Liver (tissue), 3 donors: ENCODE data around the gene NOX4.
"Not testable (repeated sequence)": the region's sequence is repeated elsewhere in the genome, so short reads cannot be mapped to it uniquely, and the experiment has no call there.

Source experiments
- FOXA1 ChIP-seq: IDR thresholded peaks from 2 replicates; pipeline ENCODE4 v1.6.1; 2016; ENCODE audit warnings: antibody characterized with exemption
- GABPA ChIP-seq, 2 donors: IDR thresholded peaks in 1 of 2; conservative IDR thresholded peaks in 1 of 2; 2 replicates each; pipeline ENCODE4 v1.6.1; 2016; ENCODE audit warnings: antibody characterized with exemption in 2 of 2, mild to moderate bottlenecking in 1 of 2, moderate library complexity in 1 of 2
- HNF4G ChIP-seq: IDR thresholded peaks from 2 replicates; pipeline ENCODE4 v1.6.1; 2016; ENCODE audit warnings: antibody characterized with exemption
- JUND ChIP-seq, 2 donors: IDR thresholded peaks; 2 replicates each; pipeline ENCODE4 v1.6.1; 2016; ENCODE audit warnings: antibody characterized with exemption in 2 of 2
- NR2F2 ChIP-seq: IDR thresholded peaks from 2 replicates; pipeline ENCODE4 v1.6.1; 2016; ENCODE audit warnings: antibody characterized with exemption
- RAD21 ChIP-seq, 2 donors: IDR thresholded peaks; 2 replicates each; pipeline ENCODE4 v1.6.1; 2016; ENCODE audit warnings: antibody characterized with exemption in 2 of 2, mild to moderate bottlenecking in 2 of 2
- SP1 ChIP-seq: IDR thresholded peaks from 2 replicates; pipeline ENCODE4 v1.6.1; 2018; ENCODE audit warnings: antibody characterized with exemption, mild to moderate bottlenecking
- TAF1 ChIP-seq: conservative IDR thresholded peaks from 2 replicates; pipeline ENCODE4 v1.6.1; 2016; ENCODE audit warnings: antibody characterized with exemption, mild to moderate bottlenecking
- YY1 ChIP-seq: IDR thresholded peaks from 2 replicates; pipeline ENCODE4 v1.6.1; 2016; ENCODE audit warnings: antibody characterized with exemption, mild to moderate bottlenecking
- ZBTB33 ChIP-seq: IDR thresholded peaks from 2 replicates; pipeline ENCODE4 v1.6.1; 2016; ENCODE audit warnings: antibody characterized with exemption
- TF ChIP-seq, protein P1 (sequence below): IDR thresholded peaks from 2 replicates; pipeline ENCODE4 v1.6.1; 2016; ENCODE audit warnings: antibody characterized with exemption
- TF ChIP-seq, protein P2 (sequence below): fragments of 150-350 bp; IDR thresholded peaks from 2 replicates; pipeline ENCODE4 v1.5.1; 2017; ENCODE audit warnings: improper control_type of control experiment, low read depth, low read length; ENCODE audit not compliant: missing input control
- TF ChIP-seq, protein P3 (sequence below): IDR thresholded peaks from 2 replicates; pipeline ENCODE4 v1.6.1; 2016; ENCODE audit warnings: antibody characterized with exemption, mild to moderate bottlenecking
- TF ChIP-seq, protein P4 (sequence below): IDR thresholded peaks from 2 replicates; pipeline ENCODE4 v1.6.1; 2016; ENCODE audit warnings: antibody characterized with exemption
- donor health status: healthy.
- donor health status: healthy.

DNA sequence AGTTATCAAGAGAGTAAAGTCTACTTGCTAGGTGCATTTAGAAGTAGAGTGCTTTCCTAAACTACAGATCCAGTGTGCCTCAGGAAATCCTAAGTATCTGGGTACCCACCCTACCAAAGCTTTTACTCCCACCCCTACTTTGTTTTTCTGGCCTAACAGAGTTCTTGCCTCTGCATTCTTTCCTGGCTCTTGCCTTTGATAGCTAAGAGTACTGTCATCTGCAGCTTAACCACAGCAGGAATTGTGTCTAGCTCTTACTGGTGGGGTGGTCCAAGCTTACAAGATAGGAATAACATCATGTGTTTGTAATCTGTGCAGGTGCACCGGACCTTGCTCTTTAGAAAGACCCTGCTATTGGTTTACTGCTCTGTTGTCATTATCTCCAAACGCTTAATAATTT lies 82.7 kb downstream of the NOX4 start:
- TF ChIP-seq SP1; YY1; TAF1; JUND (IDR thresholded peaks at IDR 0.05); GABPA (IDR thresholded peaks at IDR 0.05 in 1 of 2, conservative IDR thresholded peaks at IDR 0.05 in 1 of 2); FOXA1; HNF4G; RAD21 (IDR thresholded peaks at IDR 0.05); NR2F2; ZBTB33: not testable (repeated sequence)
- TF ChIP-seq, protein P1, sequence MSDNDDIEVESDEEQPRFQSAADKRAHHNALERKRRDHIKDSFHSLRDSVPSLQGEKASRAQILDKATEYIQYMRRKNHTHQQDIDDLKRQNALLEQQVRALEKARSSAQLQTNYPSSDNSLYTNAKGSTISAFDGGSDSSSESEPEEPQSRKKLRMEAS = not testable (repeated sequence)
- TF ChIP-seq, protein P2, sequence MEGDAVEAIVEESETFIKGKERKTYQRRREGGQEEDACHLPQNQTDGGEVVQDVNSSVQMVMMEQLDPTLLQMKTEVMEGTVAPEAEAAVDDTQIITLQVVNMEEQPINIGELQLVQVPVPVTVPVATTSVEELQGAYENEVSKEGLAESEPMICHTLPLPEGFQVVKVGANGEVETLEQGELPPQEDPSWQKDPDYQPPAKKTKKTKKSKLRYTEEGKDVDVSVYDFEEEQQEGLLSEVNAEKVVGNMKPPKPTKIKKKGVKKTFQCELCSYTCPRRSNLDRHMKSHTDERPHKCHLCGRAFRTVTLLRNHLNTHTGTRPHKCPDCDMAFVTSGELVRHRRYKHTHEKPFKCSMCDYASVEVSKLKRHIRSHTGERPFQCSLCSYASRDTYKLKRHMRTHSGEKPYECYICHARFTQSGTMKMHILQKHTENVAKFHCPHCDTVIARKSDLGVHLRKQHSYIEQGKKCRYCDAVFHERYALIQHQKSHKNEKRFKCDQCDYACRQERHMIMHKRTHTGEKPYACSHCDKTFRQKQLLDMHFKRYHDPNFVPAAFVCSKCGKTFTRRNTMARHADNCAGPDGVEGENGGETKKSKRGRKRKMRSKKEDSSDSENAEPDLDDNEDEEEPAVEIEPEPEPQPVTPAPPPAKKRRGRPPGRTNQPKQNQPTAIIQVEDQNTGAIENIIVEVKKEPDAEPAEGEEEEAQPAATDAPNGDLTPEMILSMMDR = not testable (repeated sequence)
- TF ChIP-seq, protein P3, sequence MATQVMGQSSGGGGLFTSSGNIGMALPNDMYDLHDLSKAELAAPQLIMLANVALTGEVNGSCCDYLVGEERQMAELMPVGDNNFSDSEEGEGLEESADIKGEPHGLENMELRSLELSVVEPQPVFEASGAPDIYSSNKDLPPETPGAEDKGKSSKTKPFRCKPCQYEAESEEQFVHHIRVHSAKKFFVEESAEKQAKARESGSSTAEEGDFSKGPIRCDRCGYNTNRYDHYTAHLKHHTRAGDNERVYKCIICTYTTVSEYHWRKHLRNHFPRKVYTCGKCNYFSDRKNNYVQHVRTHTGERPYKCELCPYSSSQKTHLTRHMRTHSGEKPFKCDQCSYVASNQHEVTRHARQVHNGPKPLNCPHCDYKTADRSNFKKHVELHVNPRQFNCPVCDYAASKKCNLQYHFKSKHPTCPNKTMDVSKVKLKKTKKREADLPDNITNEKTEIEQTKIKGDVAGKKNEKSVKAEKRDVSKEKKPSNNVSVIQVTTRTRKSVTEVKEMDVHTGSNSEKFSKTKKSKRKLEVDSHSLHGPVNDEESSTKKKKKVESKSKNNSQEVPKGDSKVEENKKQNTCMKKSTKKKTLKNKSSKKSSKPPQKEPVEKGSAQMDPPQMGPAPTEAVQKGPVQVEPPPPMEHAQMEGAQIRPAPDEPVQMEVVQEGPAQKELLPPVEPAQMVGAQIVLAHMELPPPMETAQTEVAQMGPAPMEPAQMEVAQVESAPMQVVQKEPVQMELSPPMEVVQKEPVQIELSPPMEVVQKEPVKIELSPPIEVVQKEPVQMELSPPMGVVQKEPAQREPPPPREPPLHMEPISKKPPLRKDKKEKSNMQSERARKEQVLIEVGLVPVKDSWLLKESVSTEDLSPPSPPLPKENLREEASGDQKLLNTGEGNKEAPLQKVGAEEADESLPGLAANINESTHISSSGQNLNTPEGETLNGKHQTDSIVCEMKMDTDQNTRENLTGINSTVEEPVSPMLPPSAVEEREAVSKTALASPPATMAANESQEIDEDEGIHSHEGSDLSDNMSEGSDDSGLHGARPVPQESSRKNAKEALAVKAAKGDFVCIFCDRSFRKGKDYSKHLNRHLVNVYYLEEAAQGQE = not testable (repeated sequence)
- TF ChIP-seq, protein P4, sequence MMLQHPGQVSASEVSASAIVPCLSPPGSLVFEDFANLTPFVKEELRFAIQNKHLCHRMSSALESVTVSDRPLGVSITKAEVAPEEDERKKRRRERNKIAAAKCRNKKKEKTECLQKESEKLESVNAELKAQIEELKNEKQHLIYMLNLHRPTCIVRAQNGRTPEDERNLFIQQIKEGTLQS = not testable (repeated sequence)
